G401.6 (cell line): ENCODE measurements around the gene ADGRL1.

Experiments used
- FAIRE-seq: peaks from 2 replicates; lab custom pipeline; 2012; peaks lifted over from hg19 to GRCh38; lab: Jason Lieb, UNC

ADGRL1 gene

DNA sequence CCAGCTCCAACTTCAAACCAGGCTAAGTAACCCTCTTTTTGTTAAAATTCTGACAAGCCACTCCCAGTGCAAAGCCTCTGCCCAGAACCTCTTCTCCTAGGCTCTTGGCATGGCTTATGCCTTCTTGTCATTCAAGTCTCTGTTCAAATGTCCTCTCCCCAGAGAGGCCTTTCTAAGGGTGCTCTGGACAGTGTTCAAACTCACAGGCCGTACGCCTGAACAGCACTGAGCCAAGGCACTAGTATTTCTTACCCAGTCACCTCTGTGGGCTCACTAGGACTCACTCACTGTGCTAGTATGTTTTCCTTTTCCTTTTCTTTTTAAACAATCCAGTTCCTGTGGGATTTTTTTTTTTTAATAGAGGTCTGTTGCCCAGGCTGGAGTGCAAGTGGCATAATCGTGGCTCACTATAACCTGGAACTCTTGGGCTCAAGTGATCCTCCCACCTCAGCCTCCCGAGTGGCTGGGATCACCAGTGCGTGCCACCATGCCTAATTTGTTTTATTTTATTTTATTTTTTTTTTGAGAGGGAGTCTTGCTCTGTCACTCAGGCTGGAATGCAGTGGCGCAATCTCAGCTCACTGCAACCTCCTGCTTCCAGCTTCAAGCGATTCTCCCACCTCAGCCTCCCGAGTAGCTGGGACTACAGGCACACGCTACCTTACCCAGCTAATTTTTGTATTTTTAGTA, 67.2 kb downstream of the ADGRL1 start:
- no peak for FAIRE-seq

- FAIRE-seq, result peak; percentile 97
Observed at GRCh38 chr19:14136509-14137281, 69.3 kb downstream of the ADGRL1 start, which contains the start of gene ASF1B. TSS of gene ASF1B (minus strand) at chr19:14136589. CDS start at chr19:14136456, 133 bp downstream.

- no peak for FAIRE-seq
Observed at GRCh38 chr19:14135985-14136508, 69.9 kb downstream of the ADGRL1 start.

DNA sequence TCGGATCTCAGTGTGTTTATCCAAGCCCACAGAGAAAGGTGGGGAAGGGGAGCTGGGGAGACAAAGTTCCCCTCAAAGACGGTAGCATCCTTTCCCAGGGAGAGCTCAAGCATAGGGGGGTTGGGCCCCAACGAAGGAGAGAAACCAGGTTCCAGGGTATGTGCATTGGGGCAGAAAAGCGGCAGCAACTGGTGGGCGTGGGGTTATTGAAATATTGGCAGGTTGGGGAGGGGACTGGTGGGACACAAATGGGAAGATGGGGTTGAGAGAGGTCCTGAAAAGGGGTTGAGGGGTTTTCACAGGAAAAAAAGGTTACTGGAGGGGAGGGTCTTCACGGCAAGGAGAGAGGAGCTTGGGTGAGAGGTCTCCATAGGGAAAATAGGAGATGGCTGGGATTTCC, 70.6 kb downstream of the ADGRL1 start:
- no peak for FAIRE-seq

DNA sequence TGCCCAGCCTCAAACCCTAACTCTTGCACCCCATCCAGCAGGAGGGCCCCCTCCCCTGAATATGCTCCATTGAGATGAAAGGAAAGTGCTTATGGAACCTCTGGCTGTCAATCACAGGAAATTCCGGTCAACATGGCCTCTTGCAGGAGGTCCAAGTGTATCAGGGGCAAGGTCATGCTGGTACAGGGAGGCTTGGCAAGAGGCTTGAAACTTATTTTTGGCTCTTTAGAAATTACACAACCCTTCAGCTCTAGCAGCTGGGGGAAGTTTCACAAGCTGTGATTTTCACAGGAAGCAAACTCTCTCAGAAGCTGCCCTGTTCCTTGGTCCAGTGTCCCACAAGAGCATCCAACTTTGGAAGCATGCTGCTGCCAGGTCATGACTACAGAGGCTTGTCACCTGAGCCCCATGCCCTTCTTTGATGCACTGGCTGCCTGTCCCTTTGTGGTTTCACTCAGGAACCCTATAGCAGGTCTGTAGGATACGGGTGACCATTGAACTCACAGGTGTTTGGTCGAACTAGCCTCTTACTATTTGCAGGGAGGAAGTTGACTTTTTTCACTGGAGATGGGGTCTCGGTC, 78.0 kb downstream of the ADGRL1 start:
- no peak for FAIRE-seq

DNA sequence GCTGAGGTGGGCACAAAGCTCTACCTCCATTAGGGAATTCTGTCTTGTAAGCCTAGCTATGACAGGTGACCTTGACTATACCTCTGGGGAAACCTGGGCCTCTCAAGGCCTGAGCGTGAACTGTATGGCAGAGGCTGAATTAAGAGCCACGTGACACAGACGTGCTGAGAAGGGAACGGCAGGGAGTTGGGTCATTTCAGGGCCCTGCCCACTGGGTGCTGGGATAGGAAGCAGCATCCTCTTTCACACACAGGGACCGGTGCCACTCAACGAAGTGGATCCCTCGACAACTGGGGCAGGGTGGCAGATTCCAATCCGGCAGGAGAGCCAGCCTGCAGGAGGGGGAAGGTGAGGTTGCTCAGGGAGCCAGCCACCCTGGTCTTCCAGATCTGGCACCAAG, 78.8 kb downstream of the ADGRL1 start:
- FAIRE-seq, result no peak

- FAIRE-seq, result no peak
Observed at GRCh38 chr19:14122924-14123323, 83.0 kb downstream of the ADGRL1 start.

DNA sequence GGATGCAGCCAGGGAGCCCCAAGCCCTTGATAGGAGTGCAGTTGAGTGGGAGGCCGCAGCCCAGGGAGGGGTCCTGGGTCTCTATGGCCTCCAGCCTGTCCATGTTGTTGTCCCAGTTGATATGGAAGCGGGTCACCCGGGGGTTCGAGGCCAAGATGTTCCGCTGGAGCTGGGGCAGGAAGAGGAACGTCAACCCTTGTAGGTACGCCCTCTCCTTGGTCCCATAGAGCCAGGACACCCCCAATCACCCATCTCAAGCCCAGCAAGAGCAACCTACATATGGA, 85.5 kb downstream of the ADGRL1 start:
- no peak for FAIRE-seq

DNA sequence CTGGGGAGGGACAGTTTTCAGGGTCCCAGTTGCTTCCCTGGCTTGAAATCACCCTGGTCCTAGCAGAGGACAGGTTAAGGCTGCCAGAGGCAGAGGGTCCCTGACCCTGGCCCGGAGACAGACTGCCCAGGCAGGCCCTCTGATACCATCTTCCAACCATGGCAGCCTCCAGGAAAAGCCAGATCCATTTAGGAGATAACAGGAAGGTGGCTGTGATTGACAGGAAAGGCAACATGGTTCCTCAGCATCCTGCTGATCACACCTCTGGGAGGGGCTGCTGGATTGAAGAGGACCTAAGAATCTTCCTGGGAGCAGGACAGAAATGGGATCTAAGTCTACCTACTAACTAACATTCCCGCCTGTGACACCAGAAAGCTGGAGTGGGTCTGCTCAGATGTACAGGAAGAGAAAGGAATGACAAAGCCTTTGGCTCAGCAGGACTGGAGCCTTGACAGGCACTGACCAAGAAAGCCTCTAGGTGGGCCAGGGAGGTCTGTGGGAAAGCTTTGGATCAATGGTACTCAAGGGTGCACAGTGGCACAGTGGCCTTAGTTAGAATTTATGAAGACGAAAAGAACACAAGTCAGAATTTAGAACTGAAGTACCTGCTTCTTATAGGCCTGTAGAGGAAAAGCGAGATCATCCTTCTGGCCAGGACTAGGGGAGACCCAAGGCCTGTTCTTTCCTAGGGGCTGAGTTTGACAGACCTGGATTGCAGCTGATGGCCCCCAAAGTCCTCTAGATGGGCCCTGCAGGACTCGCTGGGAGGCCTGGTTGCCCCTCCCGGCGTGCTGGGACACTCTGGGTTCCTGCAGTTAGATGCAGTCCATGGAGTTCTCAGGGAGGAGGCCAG, 86.1 kb downstream of the ADGRL1 start:
- no peak for FAIRE-seq

DNA sequence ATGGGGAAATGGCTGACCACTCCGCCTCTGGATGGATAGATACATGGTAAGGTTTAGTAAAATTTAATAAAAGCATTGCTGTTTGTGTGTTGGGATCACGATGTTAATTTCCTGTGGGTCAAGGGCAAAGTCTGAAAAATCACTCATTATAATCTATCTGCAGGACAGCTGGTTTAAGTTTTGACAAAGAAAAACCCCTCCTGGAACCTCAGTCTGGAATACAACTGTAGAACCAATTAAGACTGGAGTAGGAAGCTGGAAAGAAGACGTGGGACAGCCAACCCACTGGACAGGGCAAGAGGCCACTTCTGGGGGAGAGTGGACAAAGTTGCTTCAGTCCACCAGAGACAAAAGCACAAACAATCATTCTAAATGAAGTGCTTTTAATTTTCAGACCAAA, 86.8 kb downstream of the ADGRL1 start:
- no peak for FAIRE-seq

DNA sequence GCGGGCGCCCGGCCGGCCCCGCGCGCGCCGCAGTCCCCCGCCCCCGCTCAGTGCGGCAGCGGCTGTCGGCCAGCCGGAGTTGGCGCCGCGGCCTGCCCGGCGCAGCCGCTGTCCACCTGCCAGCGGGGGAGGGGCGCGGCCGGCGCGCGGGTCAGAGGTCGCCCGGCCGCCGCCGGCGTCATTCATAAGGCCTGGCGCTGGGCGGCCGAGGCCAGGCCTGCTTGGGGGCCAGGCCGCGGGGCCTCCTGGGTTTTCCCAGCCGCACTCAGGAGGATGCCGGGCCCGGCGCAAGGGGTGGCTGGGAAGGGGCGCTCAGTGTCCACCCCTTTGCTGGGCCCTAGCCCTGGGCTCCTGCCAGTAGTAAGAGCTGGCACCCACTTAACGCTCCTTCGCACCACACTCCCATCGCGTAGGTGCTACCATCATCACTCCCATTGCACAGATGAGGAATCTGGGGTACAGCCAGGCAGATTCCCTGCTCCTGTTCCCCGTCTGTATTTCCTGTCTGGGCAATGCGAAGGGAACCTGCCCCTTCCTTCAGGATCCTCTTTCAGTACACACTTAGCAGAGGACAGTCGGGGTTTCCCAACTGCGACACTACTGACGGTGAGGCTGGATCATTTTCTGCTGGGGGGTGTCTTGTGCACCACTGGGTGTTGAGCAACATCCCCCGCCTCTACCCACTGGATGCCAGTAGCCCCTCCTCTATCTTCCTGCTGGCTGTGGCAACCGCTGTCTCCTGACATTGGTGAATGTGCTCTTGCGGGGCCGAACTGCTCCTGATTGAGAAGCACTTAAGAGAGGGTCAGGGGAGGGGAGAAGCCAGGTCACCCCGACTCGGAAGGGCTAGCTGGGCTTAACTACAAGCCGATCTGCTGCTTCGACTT, 87.6 kb downstream of the ADGRL1 start:
- no peak for FAIRE-seq

GRCh38 chr19:14117668-14118164, 88.3 kb downstream of the ADGRL1 start, which contains the start of gene PRKACA:
TSS of gene PRKACA (minus strand) at chr19:14117762. CDS start at chr19:14117547, 215 bp downstream.
- peak; percentile 94 for FAIRE-seq

GRCh38 chr19:14116918-14117578, 88.9 kb downstream of the ADGRL1 start:
- FAIRE-seq, result no peak

GRCh38 chr19:14116525-14116917, 89.4 kb downstream of the ADGRL1 start:
- no peak for FAIRE-seq

GRCh38 chr19:14115756-14116155, 90.2 kb downstream of the ADGRL1 start:
- FAIRE-seq, result no peak

- FAIRE-seq, result no peak
Observed at GRCh38 chr19:14114854-14115253, 91.1 kb downstream of the ADGRL1 start.

- FAIRE-seq, result no peak
Observed at GRCh38 chr19:14114439-14114838, 91.5 kb downstream of the ADGRL1 start.

GRCh38 chr19:14113762-14114414, 92.1 kb downstream of the ADGRL1 start:
- FAIRE-seq, result no peak

GRCh38 chr19:14112809-14113385, 93.1 kb downstream of the ADGRL1 start:
- FAIRE-seq, result no peak
